ENCODE measurements around the gene C6orf118. TPM values are rescaled to one million over a fixed set of nuclear protein-coding genes. Genes with fewer than 3 reads are reported as not detected.

Gene C6orf118
- total RNA-seq, 2 donors from 2014 or later: 0.52 TPM; not detected in 1

GRCh38 chr6:165300422-165300936 is 8.9 kb downstream of the C6orf118 start:
- Histone ChIP-seq H3K27ac (no peak overlapping the region), H3K36me3 (replicated peaks in 1 of 2; ENCODE audit: insufficient read depth in 1 of 2, low read depth in 2 of 2) (no peaks in the 10 kb centered on the region), H3K4me3 (no peak overlapping the region), H3K27me3 (no peaks in the 10 kb centered on the region), H3K9me3 (no peaks in the 10 kb centered on the region), H3K4me1 (no peaks in the 10 kb centered on the region)
- ATAC-seq: no peak
- 63 to 64% methylated on average over 13 of the region's 13 CpGs for WGBS, 2 donors
- DNase-seq: no peak
- intact Hi-C loops (cut with DNase I): no loop called here
- TF ChIP-seq CTCF (IDR thresholded peaks at IDR 0.05) (no peak), POLR2A (IDR thresholded peaks at IDR 0.05) (no peak)

GRCh38 chr6:165298875-165299274 is 10.5 kb downstream of the C6orf118 start:
- no peaks in the 10 kb centered on the region for H3K36me3 ChIP-seq (replicated peaks in 1 of 2; ENCODE audit: insufficient read depth in 1 of 2, low read depth in 2 of 2)
- 57 to 58% methylated on average over 5 of the region's 5 CpGs for WGBS, 2 donors
- no peaks in the 10 kb centered on the region for H3K9me3 ChIP-seq
- TF ChIP-seq POLR2A (IDR thresholded peaks at IDR 0.05) (no peak), CTCF (IDR thresholded peaks at IDR 0.05) (no peak)
- DNase-seq (no peak), ATAC-seq (no peak)
- no peaks in the 10 kb centered on the region for H3K4me1 ChIP-seq
- H3K4me3 ChIP-seq: no peak overlapping the region
- no peak overlapping the region for H3K27ac ChIP-seq
- intact Hi-C loops (cut with DNase I): no loop called here
- H3K27me3 ChIP-seq: no peaks in the 10 kb centered on the region

- no peak overlapping the region for H3K27ac ChIP-seq
- DNase-seq (no peak), ATAC-seq (no peak)
- no peaks in the 10 kb centered on the region for H3K4me1 ChIP-seq
- WGBS, 2 donors: 58 to 69% methylated on average over 6 of the region's 6 CpGs
- H3K36me3 ChIP-seq (replicated peaks in 1 of 2; ENCODE audit: insufficient read depth in 1 of 2, low read depth in 2 of 2): no peaks in the 10 kb centered on the region
- H3K4me3 ChIP-seq: no peak overlapping the region
- intact Hi-C loops (cut with DNase I): no loop called here
- H3K9me3 ChIP-seq: no peaks in the 10 kb centered on the region
- no peak for TF ChIP-seq POLR2A (IDR thresholded peaks at IDR 0.05)
- no peak for TF ChIP-seq CTCF (IDR thresholded peaks at IDR 0.05)
- H3K27me3 ChIP-seq: no peaks in the 10 kb centered on the region
Measured at GRCh38 chr6:165298402-165298801, 11.0 kb downstream of the C6orf118 start.

- H3K27me3 ChIP-seq: no peaks in the 10 kb centered on the region
- H3K4me1 ChIP-seq: no peaks in the 10 kb centered on the region
- WGBS, 2 donors: 55 to 65% methylated on average over 6 of the region's 6 CpGs
- H3K36me3 ChIP-seq (replicated peaks in 1 of 2; ENCODE audit: insufficient read depth in 1 of 2, low read depth in 2 of 2): no peaks in the 10 kb centered on the region
- TF ChIP-seq CTCF (IDR thresholded peaks at IDR 0.05): no peak
- no peak for TF ChIP-seq POLR2A (IDR thresholded peaks at IDR 0.05)
- intact Hi-C loops (cut with DNase I): no loop called here
- DNase-seq (no peak), ATAC-seq (no peak)
- H3K9me3 ChIP-seq: no peaks in the 10 kb centered on the region
- no peak overlapping the region for H3K4me3 ChIP-seq
- H3K27ac ChIP-seq: no peak overlapping the region
Measured at GRCh38 chr6:165292657-165293056, 16.7 kb downstream of the C6orf118 start.

GRCh38 chr6:165274611-165275010 is 34.8 kb downstream of the C6orf118 start:
- intact Hi-C loops (cut with DNase I): no loop called here

More at GRCh38 chr6:165274611-165275010, 34.8 kb downstream of the C6orf118 start:
- H3K9me3 ChIP-seq: no peaks in the 10 kb centered on the region
- no peak overlapping the region for H3K27ac ChIP-seq
- no peaks in the 10 kb centered on the region for H3K36me3 ChIP-seq (replicated peaks in 1 of 2; ENCODE audit: insufficient read depth in 1 of 2, low read depth in 2 of 2)
- ATAC-seq (no peak), DNase-seq (no peak)
- no peak for TF ChIP-seq POLR2A (IDR thresholded peaks at IDR 0.05)
- TF ChIP-seq CTCF (IDR thresholded peaks at IDR 0.05): no peak
- no peak overlapping the region for H3K4me3 ChIP-seq
- whole genome bisulfite sequencing, 2 donors: 61 to 66% methylated on average over 3 of the region's 3 CpGs
- no peaks in the 10 kb centered on the region for H3K27me3 ChIP-seq
- H3K4me1 ChIP-seq: no peaks in the 10 kb centered on the region

Data from body of pancreas (tissue), 4 donors.